Measurements from ENCODE around the gene PIP5K1B. TPM values are rescaled to one million over a fixed set of nuclear protein-coding genes. Genes with fewer than 3 reads are reported as not detected.

The PIP5K1B gene
- total RNA-seq, 1 experiment from 2014 or later: not detected

DNA sequence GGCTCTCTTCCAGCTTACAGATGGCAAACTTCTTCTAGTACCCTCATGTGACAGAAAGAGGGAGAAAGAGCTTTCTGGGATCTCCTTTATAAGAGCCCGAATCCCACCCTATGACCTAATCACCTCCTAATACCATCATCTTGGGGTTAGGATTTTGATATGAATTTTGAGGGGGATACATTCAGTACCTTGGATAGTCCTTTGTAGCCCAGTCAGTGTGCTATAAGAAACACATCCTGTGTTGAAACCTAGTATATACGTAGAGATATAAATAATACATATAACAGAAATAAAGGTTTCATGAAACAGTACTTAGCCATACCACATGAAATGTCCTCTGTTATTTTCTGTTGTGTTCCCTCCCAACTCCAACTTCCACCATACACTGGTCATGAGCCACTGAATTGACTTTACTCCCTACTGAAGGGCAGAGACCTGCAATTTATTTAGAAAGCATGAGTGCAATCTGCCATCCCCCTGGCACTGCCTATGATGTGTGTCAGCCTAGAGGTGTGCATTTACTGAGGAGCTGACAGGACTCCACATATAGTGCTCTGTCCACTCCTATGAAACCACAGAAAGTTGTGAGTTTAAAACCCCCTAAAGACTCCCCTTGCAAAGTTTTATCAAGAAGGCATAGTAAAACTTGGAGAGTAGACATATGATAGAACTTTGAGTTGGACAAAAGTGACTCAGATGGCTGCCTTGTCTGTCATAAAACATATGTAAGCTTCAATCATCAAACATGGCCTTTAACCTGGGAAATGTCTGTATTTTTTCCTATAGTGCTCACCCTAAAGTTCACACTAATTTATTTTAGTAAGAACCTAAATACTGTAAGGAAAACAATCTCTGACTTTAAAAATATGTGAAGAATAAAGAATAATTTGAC lies 12.8 kb downstream of the PIP5K1B start:
- intact Hi-C loops (cut with micrococcal nuclease; ENCODE audit: unreplicated experiment): no loop called here
- Histone ChIP-seq H3K27ac (ENCODE audit: low read length) (no peak overlapping the region), H3K36me3 (ENCODE audit: control insufficient read depth, insufficient read depth, low read length) (no peaks in the 10 kb centered on the region), H3K4me1 (ENCODE audit: control insufficient read depth, insufficient read depth, low read length) (no peaks in the 10 kb centered on the region), H3K4me3 (ENCODE audit: low read depth in 2 of 2, low read length in 2 of 2) (no peak overlapping the region), H3K9me3 (ENCODE audit: control insufficient read depth, insufficient read depth, low read depth, low read length) (no peaks in the 10 kb centered on the region), H3K27me3 (ENCODE audit: control insufficient read depth, insufficient read depth, low read length) (no peaks in the 10 kb centered on the region)
- ChIA-PET CTCF (no interaction called here), POLR2A (no interaction called here)
- TF ChIP-seq POLR2AphosphoS5 (IDR thresholded peaks at IDR 0.05; ENCODE audit: low read depth, low read length): no peak
- TF ChIP-seq, protein P1, sequence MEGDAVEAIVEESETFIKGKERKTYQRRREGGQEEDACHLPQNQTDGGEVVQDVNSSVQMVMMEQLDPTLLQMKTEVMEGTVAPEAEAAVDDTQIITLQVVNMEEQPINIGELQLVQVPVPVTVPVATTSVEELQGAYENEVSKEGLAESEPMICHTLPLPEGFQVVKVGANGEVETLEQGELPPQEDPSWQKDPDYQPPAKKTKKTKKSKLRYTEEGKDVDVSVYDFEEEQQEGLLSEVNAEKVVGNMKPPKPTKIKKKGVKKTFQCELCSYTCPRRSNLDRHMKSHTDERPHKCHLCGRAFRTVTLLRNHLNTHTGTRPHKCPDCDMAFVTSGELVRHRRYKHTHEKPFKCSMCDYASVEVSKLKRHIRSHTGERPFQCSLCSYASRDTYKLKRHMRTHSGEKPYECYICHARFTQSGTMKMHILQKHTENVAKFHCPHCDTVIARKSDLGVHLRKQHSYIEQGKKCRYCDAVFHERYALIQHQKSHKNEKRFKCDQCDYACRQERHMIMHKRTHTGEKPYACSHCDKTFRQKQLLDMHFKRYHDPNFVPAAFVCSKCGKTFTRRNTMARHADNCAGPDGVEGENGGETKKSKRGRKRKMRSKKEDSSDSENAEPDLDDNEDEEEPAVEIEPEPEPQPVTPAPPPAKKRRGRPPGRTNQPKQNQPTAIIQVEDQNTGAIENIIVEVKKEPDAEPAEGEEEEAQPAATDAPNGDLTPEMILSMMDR (IDR thresholded peaks at IDR 0.05): no peak
- no peak for TF ChIP-seq SIN3A (IDR thresholded peaks at IDR 0.05; ENCODE audit: borderline replicate concordance, insufficient read depth, low read depth, low read length)
- no peak for TF ChIP-seq TCF7L2 (IDR thresholded peaks at IDR 0.05; ENCODE audit: low read depth, low read length)
- TF ChIP-seq, protein P2, sequence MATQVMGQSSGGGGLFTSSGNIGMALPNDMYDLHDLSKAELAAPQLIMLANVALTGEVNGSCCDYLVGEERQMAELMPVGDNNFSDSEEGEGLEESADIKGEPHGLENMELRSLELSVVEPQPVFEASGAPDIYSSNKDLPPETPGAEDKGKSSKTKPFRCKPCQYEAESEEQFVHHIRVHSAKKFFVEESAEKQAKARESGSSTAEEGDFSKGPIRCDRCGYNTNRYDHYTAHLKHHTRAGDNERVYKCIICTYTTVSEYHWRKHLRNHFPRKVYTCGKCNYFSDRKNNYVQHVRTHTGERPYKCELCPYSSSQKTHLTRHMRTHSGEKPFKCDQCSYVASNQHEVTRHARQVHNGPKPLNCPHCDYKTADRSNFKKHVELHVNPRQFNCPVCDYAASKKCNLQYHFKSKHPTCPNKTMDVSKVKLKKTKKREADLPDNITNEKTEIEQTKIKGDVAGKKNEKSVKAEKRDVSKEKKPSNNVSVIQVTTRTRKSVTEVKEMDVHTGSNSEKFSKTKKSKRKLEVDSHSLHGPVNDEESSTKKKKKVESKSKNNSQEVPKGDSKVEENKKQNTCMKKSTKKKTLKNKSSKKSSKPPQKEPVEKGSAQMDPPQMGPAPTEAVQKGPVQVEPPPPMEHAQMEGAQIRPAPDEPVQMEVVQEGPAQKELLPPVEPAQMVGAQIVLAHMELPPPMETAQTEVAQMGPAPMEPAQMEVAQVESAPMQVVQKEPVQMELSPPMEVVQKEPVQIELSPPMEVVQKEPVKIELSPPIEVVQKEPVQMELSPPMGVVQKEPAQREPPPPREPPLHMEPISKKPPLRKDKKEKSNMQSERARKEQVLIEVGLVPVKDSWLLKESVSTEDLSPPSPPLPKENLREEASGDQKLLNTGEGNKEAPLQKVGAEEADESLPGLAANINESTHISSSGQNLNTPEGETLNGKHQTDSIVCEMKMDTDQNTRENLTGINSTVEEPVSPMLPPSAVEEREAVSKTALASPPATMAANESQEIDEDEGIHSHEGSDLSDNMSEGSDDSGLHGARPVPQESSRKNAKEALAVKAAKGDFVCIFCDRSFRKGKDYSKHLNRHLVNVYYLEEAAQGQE (IDR thresholded peaks at IDR 0.05; ENCODE audit: insufficient read depth in 1 of 2, low read depth in 2 of 2, low read length in 1 of 2): no peak
- no peak for DNase-seq (ENCODE audit: low read depth, low spot score)
- no TSS peak for BruUV-seq (replicated peaks)
- in situ Hi-C loops (cut with HindIII; ENCODE audit: low pct_unique_long_range_greater_than_20kb, low sequenced_read_pairs): no loop called here
- no peak for ATAC-seq

DNA sequence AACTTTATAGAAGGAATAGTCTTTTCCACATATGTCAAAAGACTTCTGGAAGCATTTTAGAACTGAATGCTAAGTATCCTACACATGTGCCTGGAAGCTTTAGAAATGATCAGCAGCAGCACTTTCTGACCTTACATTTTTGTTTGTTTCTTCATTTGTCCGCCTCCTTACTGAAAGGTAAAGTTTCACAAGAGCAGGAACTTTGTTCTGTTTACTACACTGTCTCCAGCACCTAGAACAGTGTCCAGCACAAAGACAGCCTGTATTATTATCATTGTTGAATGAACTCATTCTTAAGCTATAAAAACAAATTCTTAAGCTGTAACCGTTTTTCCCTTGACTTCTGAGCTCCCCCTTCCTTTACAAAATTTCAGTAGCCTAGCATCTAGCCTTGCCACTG lies 14.8 kb downstream of the PIP5K1B start:
- H3K9me3 ChIP-seq (ENCODE audit: control insufficient read depth, insufficient read depth, low read depth, low read length): no peaks in the 10 kb centered on the region
- CTCF ChIA-PET: no interaction called here
- BruUV-seq (replicated peaks): no TSS peak
- in situ Hi-C loops (cut with HindIII; ENCODE audit: low pct_unique_long_range_greater_than_20kb, low sequenced_read_pairs): no loop called here
- no peaks in the 10 kb centered on the region for H3K4me1 ChIP-seq (ENCODE audit: control insufficient read depth, insufficient read depth, low read length)
- H3K27ac ChIP-seq (ENCODE audit: low read length): no peak overlapping the region
- POLR2A ChIA-PET: no interaction called here
- intact Hi-C loops (cut with micrococcal nuclease; ENCODE audit: unreplicated experiment): no loop called here
- no peaks in the 10 kb centered on the region for H3K36me3 ChIP-seq (ENCODE audit: control insufficient read depth, insufficient read depth, low read length)
- DNase-seq (ENCODE audit: low read depth, low spot score): no peak
- ATAC-seq: no peak
- TF ChIP-seq, protein P1 (IDR thresholded peaks at IDR 0.05): no peak
- TF ChIP-seq SIN3A (IDR thresholded peaks at IDR 0.05; ENCODE audit: borderline replicate concordance, insufficient read depth, low read depth, low read length) (no peak), TCF7L2 (IDR thresholded peaks at IDR 0.05; ENCODE audit: low read depth, low read length) (no peak), POLR2AphosphoS5 (IDR thresholded peaks at IDR 0.05; ENCODE audit: low read depth, low read length) (no peak)
- TF ChIP-seq, protein P2 (IDR thresholded peaks at IDR 0.05; ENCODE audit: insufficient read depth in 1 of 2, low read depth in 2 of 2, low read length in 1 of 2): no peak
- no peak overlapping the region for H3K4me3 ChIP-seq (ENCODE audit: low read depth in 2 of 2, low read length in 2 of 2)
- H3K27me3 ChIP-seq (ENCODE audit: control insufficient read depth, insufficient read depth, low read length): no peaks in the 10 kb centered on the region
